H1 (cell line): ENCODE data around the gene MXD3. TPM values are rescaled to one million over a fixed set of nuclear protein-coding genes. Genes with fewer than 3 reads are reported as not detected.

Experiments
- CTCF ChIA-PET: fragments of 300-600 bp; sonication (Branson Sonifier 250); formaldehyde crosslinking; loops from one replicate; lab custom pipeline; 2021; ENCODE audit not compliant: partially characterized antibody; lab: Charles Lee
- POLR2A ChIA-PET: fragments of 300-600 bp; sonication (Branson Sonifier 250); formaldehyde crosslinking; loops from one replicate; lab custom pipeline; 2021; ENCODE audit warnings: inconsistent platforms; ENCODE audit not compliant: partially characterized antibody; lab: Charles Lee
- DNase-seq, 2 experiments: peaks; one replicate each; pipeline versions ENCODE4 v3.0.0 to v3.0.0-alpha.2; 2010 to 2022; ENCODE audit warnings: low spot score in 2 of 2, low read depth in 1 of 2, mixed read lengths in 1 of 2
- FAIRE-seq: peaks from 2 replicates; lab custom pipeline; 2011; peaks lifted over from hg19 to GRCh38; lab: Jason Lieb, UNC
- H2AFZ ChIP-seq: 2 replicates; pipeline ENCODE4 v1.8.1; 2012; ENCODE audit warnings: low read length, inconsistent platforms
- H2AK5ac ChIP-seq: 2 replicates; pipeline ENCODE4 v1.6.1; 2013; ENCODE audit warnings: low read depth, low read length
- H2BK120ac ChIP-seq: replicated peaks from 2 replicates; pipeline ENCODE3; 2013; ENCODE audit warnings: low read depth, low read length, inconsistent platforms
- H2BK12ac ChIP-seq: 2 replicates; pipeline ENCODE4 v1.6.1; 2013; ENCODE audit warnings: low read depth, low read length
- H2BK15ac ChIP-seq: 2 replicates; pipeline ENCODE4 v1.6.1; 2013; ENCODE audit warnings: low read length
- H2BK20ac ChIP-seq: 2 replicates; pipeline ENCODE4 v1.6.1; 2013; ENCODE audit warnings: low read length
- H2BK5ac ChIP-seq: 2 replicates; pipeline ENCODE4 v1.6.1; 2013; ENCODE audit warnings: low read depth, low read length
- H3K14ac ChIP-seq: 2 replicates; pipeline ENCODE4 v1.6.1; 2013; ENCODE audit warnings: inconsistent platforms; ENCODE audit not compliant: insufficient read length
- H3K18ac ChIP-seq: 2 replicates; pipeline ENCODE4 v1.6.1; 2013; ENCODE audit warnings: low read length; ENCODE audit errors: extremely low read depth
- H3K23ac ChIP-seq: 2 replicates; pipeline ENCODE4 v1.6.1; 2013; ENCODE audit warnings: inconsistent platforms; ENCODE audit not compliant: insufficient read length
- H3K23me2 ChIP-seq: 2 replicates; pipeline ENCODE4 v1.6.1; 2013; ENCODE audit warnings: low read depth, low read length
- H3K27ac ChIP-seq: 2 replicates; pipeline ENCODE4 v1.6.1; 2011; ENCODE audit warnings: low read depth, low read length, inconsistent platforms
- H3K27me3 ChIP-seq, 4 experiments: replicated peaks in 1 of 4; 1 replicate in 1 of 4; 2 replicates in 3 of 4; pipeline versions ENCODE4 v1.6.1 to v1.8.1; 2011 to 2013; ENCODE audit warnings: low read length in 3 of 4, mild to moderate bottlenecking in 3 of 4, inconsistent platforms in 2 of 4, mixed read lengths in 2 of 4, moderate library complexity in 1 of 4; ENCODE audit not compliant: control insufficient read depth in 3 of 4, insufficient read depth in 3 of 4; ENCODE audit errors: extremely low read depth in 1 of 4
- H3K36me3 ChIP-seq, 4 experiments: 2 replicates each; pipeline versions ENCODE4 v1.6.1 to v1.8.1; 2011 to 2013; ENCODE audit warnings: mild to moderate bottlenecking in 4 of 4, low read length in 3 of 4, moderate library complexity in 2 of 4, control low read depth in 1 of 4, inconsistent platforms in 1 of 4; ENCODE audit not compliant: insufficient read depth in 4 of 4, control insufficient read depth in 2 of 4
- H3K4ac ChIP-seq: replicated peaks from 2 replicates; pipeline ENCODE3; 2013; ENCODE audit warnings: low read length, low read depth, mixed read lengths, inconsistent platforms; ENCODE audit not compliant: insufficient read length
- H3K4me1 ChIP-seq, 4 experiments: replicated peaks in 1 of 4; 1 replicate in 1 of 4; 2 replicates in 3 of 4; pipeline versions ENCODE4 v1.6.1 to v1.8.1; 2011 to 2013; ENCODE audit warnings: low read length in 3 of 4, inconsistent platforms in 2 of 4, mixed read lengths in 1 of 4; ENCODE audit not compliant: insufficient read depth in 4 of 4, control insufficient read depth in 3 of 4
- H3K4me2 ChIP-seq, 2 experiments: 2 replicates each; pipeline versions ENCODE4 v1.6.1 to v1.8.1; 2011 to 2013; ENCODE audit warnings: low read depth in 2 of 2, low read length in 2 of 2, control low read depth in 1 of 2, inconsistent platforms in 1 of 2, mild to moderate bottlenecking in 1 of 2; ENCODE audit not compliant: insufficient read depth in 1 of 2
- H3K4me3 ChIP-seq, 4 experiments: fragments of 200-600, 300-600 bp in 1 of 4; sonication (generic), shearing (Covaris generic), sonication (Bioruptor Twin) in 1 of 4; 2 replicates each; pipeline versions ENCODE4 v1.5.1 to v1.8.1; 2011 to 2016; ENCODE audit warnings: low read length in 4 of 4, low read depth in 3 of 4, control low read depth in 2 of 4, inconsistent platforms in 2 of 4, mild to moderate bottlenecking in 2 of 4, mixed read lengths in 1 of 4, moderate library complexity in 1 of 4; ENCODE audit not compliant: insufficient read depth in 2 of 4; ENCODE audit errors: extremely low read depth in 1 of 4
- H3K56ac ChIP-seq: replicated peaks from 2 replicates; pipeline ENCODE3; 2013; ENCODE audit warnings: low read depth, mild to moderate bottlenecking, mixed read lengths, low read length, inconsistent platforms; ENCODE audit not compliant: insufficient read length
- H3K79me1 ChIP-seq: 2 replicates; pipeline ENCODE4 v1.6.1; 2013; ENCODE audit warnings: low read depth, low read length, control low read depth
- H3K79me2 ChIP-seq, 2 experiments: 2 replicates each; pipeline versions ENCODE4 v1.6.1 to v1.8.1; 2012 to 2013; ENCODE audit warnings: low read length in 2 of 2, mild to moderate bottlenecking in 2 of 2, inconsistent platforms in 1 of 2; ENCODE audit not compliant: insufficient read depth in 2 of 2, control insufficient read depth in 1 of 2
- H3K9ac ChIP-seq, 4 experiments: replicated peaks in 1 of 4; 1 replicate in 1 of 4; 2 replicates in 3 of 4; pipeline versions ENCODE4 v1.6.1 to v1.8.1; 2011 to 2013; ENCODE audit warnings: low read depth in 3 of 4, low read length in 3 of 4, control low read depth in 2 of 4, mild to moderate bottlenecking in 2 of 4, moderate library complexity in 2 of 4, inconsistent platforms in 1 of 4; ENCODE audit errors: extremely low read depth in 1 of 4
- H3K9me3 ChIP-seq, 2 experiments: 2 replicates each; pipeline versions ENCODE4 v1.6.1 to v1.8.1; 2012 to 2013; ENCODE audit warnings: mild to moderate bottlenecking in 2 of 2, moderate library complexity in 2 of 2, control low read depth in 1 of 2, inconsistent platforms in 1 of 2, low read depth in 1 of 2, low read length in 1 of 2, mixed read lengths in 1 of 2; ENCODE audit not compliant: insufficient read depth in 2 of 2
- H4K20me1 ChIP-seq, 2 experiments: replicated peaks in 1 of 2; 2 replicates each; pipeline versions ENCODE3 to v1.8.1; 2011 to 2013; ENCODE audit warnings: inconsistent platforms in 2 of 2, low read length in 2 of 2, mild to moderate bottlenecking in 1 of 2; ENCODE audit not compliant: insufficient read depth in 2 of 2, control insufficient read depth in 1 of 2
- H4K5ac ChIP-seq: 2 replicates; pipeline ENCODE4 v1.6.1; 2013; ENCODE audit warnings: low read length, low read depth, mixed read lengths, inconsistent platforms; ENCODE audit not compliant: insufficient read length
- H4K8ac ChIP-seq: 2 replicates; pipeline ENCODE4 v1.8.0; 2013; ENCODE audit warnings: mild to moderate bottlenecking, moderate library complexity, low read length, inconsistent platforms; ENCODE audit not compliant: insufficient read depth; ENCODE audit errors: extremely low read depth
- H4K91ac ChIP-seq: replicated peaks from 2 replicates; pipeline ENCODE3; 2013; ENCODE audit warnings: low read length, mixed read lengths, inconsistent platforms; ENCODE audit not compliant: insufficient read length
- CBX5 ChIP-seq: fragments of 300-800, 300-1000 bp; sonication (generic); IDR thresholded peaks from 2 replicates; pipeline ENCODE4 v1.7.1; 2016; ENCODE audit warnings: antibody characterized with exemption, low read length, low read depth
- CEBPB ChIP-seq: IDR thresholded peaks from 2 replicates; pipeline ENCODE4 v1.6.1; 2012; ENCODE audit warnings: low read depth, low read length
- EGR1 ChIP-seq: IDR thresholded peaks from 2 replicates; pipeline ENCODE4 v1.6.1; 2011; ENCODE audit warnings: low read depth, low read length, borderline replicate concordance
- EZH2 ChIP-seq: fragments of 200-600 bp; sonication (generic); IDR thresholded peaks from 2 replicates; pipeline ENCODE4 v1.7.1; 2012; ENCODE audit warnings: low read depth, mild to moderate bottlenecking, moderate library complexity, low read length, inconsistent platforms; ENCODE audit not compliant: severe bottlenecking
- GABPA ChIP-seq: IDR thresholded peaks from 2 replicates; pipeline ENCODE4 v1.6.1; 2011; ENCODE audit warnings: mild to moderate bottlenecking, low read length, moderate library complexity, borderline replicate concordance; ENCODE audit not compliant: insufficient read depth
- HDAC6 ChIP-seq: IDR thresholded peaks from one replicate; pipeline ENCODE4 v1.7.1; 2012; ENCODE audit warnings: low read depth, mild to moderate bottlenecking, inconsistent platforms, low read length, moderate library complexity
- NRF1 ChIP-seq: IDR thresholded peaks from 2 replicates; pipeline ENCODE4 v1.6.1; 2011; ENCODE audit warnings: mild to moderate bottlenecking, low read depth, low read length, improper control_type of control experiment
- PHF8 ChIP-seq: fragments of 200-600 bp; sonication (generic); conservative IDR thresholded peaks from 2 replicates; pipeline ENCODE4 v1.7.1; 2012; ENCODE audit warnings: low read depth, mild to moderate bottlenecking, inconsistent platforms, low read length, moderate library complexity
- SAP30 ChIP-seq: fragments of 300-600 bp; sonication (generic); IDR thresholded peaks from 2 replicates; pipeline ENCODE4 v1.7.1; 2012; ENCODE audit warnings: low read length, moderate library complexity, mild to moderate bottlenecking, inconsistent platforms; ENCODE audit not compliant: insufficient read depth, insufficient replicate concordance
- SP1 ChIP-seq: IDR thresholded peaks from 2 replicates; pipeline ENCODE4 v1.6.1; 2011; ENCODE audit warnings: low read depth, low read length
- WGBS, 2 experiments: shearing (Covaris generic) in 1 of 2; methylation state at CpG; one replicate each; pipeline versions ENCODE4 v1.1.6 to v1.1.7; 2013 to 2015; ENCODE audit warnings: low lambda C conversion rate in 2 of 2, mixed read lengths in 2 of 2, inconsistent platforms in 1 of 2, low coverage in 1 of 2, missing lambda C conversion rate in 1 of 2; ENCODE audit not compliant: insufficient replicate concordance in 2 of 2, insufficient coverage in 1 of 2, insufficient read length in 1 of 2; ENCODE audit errors: extremely low coverage in 1 of 2, missing lambda C conversion rate in 1 of 2; 5-methylcytosine and 5-hydroxymethylcytosine counted together
- polyA plus RNA-seq, 7 experiments: library from polyadenylated mRNA; depleted of rRNA in 3 of 7; stranded (reverse) in 5 of 7; unstranded in 2 of 7; fragments of >200 nt in 5 of 7; fragments of 200-250 nt in 2 of 7; gene quantifications; 1 replicate in 5 of 7; 2 replicates in 1 of 7; 4 replicates in 1 of 7; pipeline versions ENCODE4 v1.2.1 to v1.2.3, GENCODE V29; 2011 to 2013; ENCODE audit warnings: missing spikeins in 2 of 7, mixed read lengths in 2 of 7
- total RNA-seq: library from RNA; stranded (reverse); fragmentation: NEBNext Ultra II Directional; extraction: Animal tissue kit (Norgen Biotek cat#: 25700); gene quantifications from 2 replicates; pipeline ENCODE4 v1.2.1, GENCODE V29; 2021
- TF ChIP-seq, protein P1 (sequence below): IDR thresholded peaks from 2 replicates; pipeline ENCODE4 v1.6.1; 2011; ENCODE audit warnings: low read length, improper control_type of control experiment
- TF ChIP-seq, protein P2 (sequence below): IDR thresholded peaks from 2 replicates; pipeline ENCODE4 v1.6.1; 2012; ENCODE audit warnings: inconsistent platforms

MXD3 gene
- total and polyA plus RNA-seq, 2 of the 8 experiments (the other 6 are each of a cell fraction or from before 2014, with no cell fraction given), result 6.5 to 7.7 TPM

DNA sequence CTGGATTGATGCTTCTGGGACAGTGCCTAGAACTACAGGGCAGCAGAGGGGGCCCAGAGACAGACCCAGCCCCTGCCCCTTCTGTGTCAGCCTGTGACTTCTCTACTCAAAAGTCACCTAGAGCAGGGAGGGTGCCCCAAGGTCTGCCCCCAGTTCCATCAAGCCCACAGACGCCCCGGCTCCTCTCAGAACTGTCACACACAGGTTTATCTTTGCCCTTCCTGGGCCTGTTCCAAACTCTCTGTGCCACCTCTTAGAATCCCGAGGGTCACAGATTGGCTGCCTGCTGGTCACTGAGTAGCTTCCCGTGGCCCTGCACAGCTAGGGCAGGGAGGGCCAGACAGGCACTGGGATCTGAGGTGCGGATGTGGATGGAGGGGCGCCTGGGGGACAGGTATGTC, 47.8 kb upstream of the MXD3 start:
- Histone ChIP-seq H2AFZ (no peak overlapping the region), H3K4me3 (no peak overlapping the region), H2BK120ac (no peak overlapping the region), H4K5ac (no peak overlapping the region), H3K23ac (no peak overlapping the region), H3K9me3 (no peaks in the 10 kb centered on the region), H3K27me3 (peaks cover 0 to 8% (median 4%) of the 10 kb centered on the region in 4 experiments; a peak in 4 of 7 replicates), H2BK15ac (no peak overlapping the region), H4K20me1 (no peaks in the 10 kb centered on the region), H3K79me2 (no peaks in the 10 kb centered on the region), H3K79me1 (no peaks in the 10 kb centered on the region), H3K14ac (no peak overlapping the region), H3K36me3 (no peaks in the 10 kb centered on the region), H3K9ac (no peak overlapping the region), H3K23me2 (peaks cover 3% of the 10 kb centered on the region; the same call in 1 of the 2 replicates)
- 79% methylated on average over 6 of the region's 6 CpGs; no CpG with 5 or more reads in 1 of the 2 experiments for WGBS, 2 experiments
- CTCF ChIA-PET, result interaction anchor here (1.4 to 15.6 kb wide), 6 partner anchors 9 to 45 kb away, joined by 3 to 251 read pairs (median 22); partner anchors contain the start of gene MXD3
- FAIRE-seq, result no peak
- TF ChIP-seq EGR1 (no peak), SP1 (no peak), GABPA (no peak), NRF1 (no peak), CEBPB (no peak), PHF8 (no peak), HDAC6 (no peak), EZH2 (no peak), SAP30 (no peak), CBX5 (no peak)
- TF ChIP-seq, protein P1, sequence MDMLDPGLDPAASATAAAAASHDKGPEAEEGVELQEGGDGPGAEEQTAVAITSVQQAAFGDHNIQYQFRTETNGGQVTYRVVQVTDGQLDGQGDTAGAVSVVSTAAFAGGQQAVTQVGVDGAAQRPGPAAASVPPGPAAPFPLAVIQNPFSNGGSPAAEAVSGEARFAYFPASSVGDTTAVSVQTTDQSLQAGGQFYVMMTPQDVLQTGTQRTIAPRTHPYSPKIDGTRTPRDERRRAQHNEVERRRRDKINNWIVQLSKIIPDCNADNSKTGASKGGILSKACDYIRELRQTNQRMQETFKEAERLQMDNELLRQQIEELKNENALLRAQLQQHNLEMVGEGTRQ, result no peak
- TF ChIP-seq, protein P2, sequence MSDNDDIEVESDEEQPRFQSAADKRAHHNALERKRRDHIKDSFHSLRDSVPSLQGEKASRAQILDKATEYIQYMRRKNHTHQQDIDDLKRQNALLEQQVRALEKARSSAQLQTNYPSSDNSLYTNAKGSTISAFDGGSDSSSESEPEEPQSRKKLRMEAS, result no peak
- TF ChIP-seq, all 59 proteins: peak for 0
- Histone ChIP-seq H4K91ac (no peak overlapping the region), H2AK5ac (no peak overlapping the region), H3K18ac (no peak overlapping the region), H3K4me1 (peaks cover 0 to 11% (median 8%) of the 10 kb centered on the region in 4 experiments; a peak in 6 of 7 replicates), H3K4ac (no peak overlapping the region), H4K8ac (no peak overlapping the region), H3K56ac (no peak overlapping the region), H2BK20ac (no peak overlapping the region), H3K4me2 (no peak overlapping the region), H2BK5ac (no peak overlapping the region), H3K27ac (no peak overlapping the region; the same call in 1 of the 2 replicates), H2BK12ac (no peak overlapping the region)
- DNase-seq, result no peak
- POLR2A ChIA-PET, result interaction anchor here (1.2 to 3.1 kb wide), 3 partner anchors 8 to 88 kb away, joined by 3 to 25 read pairs (median 4); partner anchors contain the start of gene LMAN2
